ENCODE results near the gene ZMAT5. TPM values are rescaled to one million over a fixed set of nuclear protein-coding genes. Genes with fewer than 3 reads are reported as not detected.

ZMAT5 gene
- 29.0 and 29.9 TPM in 2 replicates for total RNA-seq

GRCh38 chr22:29766632-29767170 lies at the start of gene ZMAT5:
Gene ZMAT5 (minus strand): TSS chr22:29767007. CDS start chr22:29748544, 18,463 bp downstream.
- intact Hi-C loops (cut with micrococcal nuclease), result loop anchor here (1.0 to 10.0 kb wide), 15 partner anchors 15 to 1728 kb away; partner anchors contain the start of genes ASCC2, EWSR1, NF2 and OSM

GRCh38 chr22:29816539-29816938 lies 49.7 kb upstream of the ZMAT5 start:
- intact Hi-C loops (cut with micrococcal nuclease), result no loop called here

- intact Hi-C loops (cut with micrococcal nuclease), result no loop called here
Measured at GRCh38 chr22:29816128-29816527, 49.3 kb upstream of the ZMAT5 start.

- intact Hi-C loops (cut with micrococcal nuclease), result no loop called here
Measured at GRCh38 chr22:29815580-29815979, 48.8 kb upstream of the ZMAT5 start.

GRCh38 chr22:29814003-29814402 lies 47.2 kb upstream of the ZMAT5 start:
- intact Hi-C loops (cut with micrococcal nuclease), result no loop called here

- intact Hi-C loops (cut with micrococcal nuclease), result no loop called here
Measured at GRCh38 chr22:29813563-29813962, 46.8 kb upstream of the ZMAT5 start.

- intact Hi-C loops (cut with micrococcal nuclease), result no loop called here
Measured at GRCh38 chr22:29813126-29813525, 46.3 kb upstream of the ZMAT5 start.

GRCh38 chr22:29811377-29811776 lies 44.6 kb upstream of the ZMAT5 start:
- intact Hi-C loops (cut with micrococcal nuclease), result no loop called here

- intact Hi-C loops (cut with micrococcal nuclease), result no loop called here
Measured at GRCh38 chr22:29810216-29810615, 43.4 kb upstream of the ZMAT5 start.

GRCh38 chr22:29806196-29806595 lies 39.4 kb upstream of the ZMAT5 start:
- intact Hi-C loops (cut with micrococcal nuclease), result no loop called here

GRCh38 chr22:29804985-29805384 lies 38.2 kb upstream of the ZMAT5 start:
- intact Hi-C loops (cut with micrococcal nuclease), result no loop called here

GRCh38 chr22:29803190-29803589 lies 36.4 kb upstream of the ZMAT5 start:
- intact Hi-C loops (cut with micrococcal nuclease), result no loop called here

GRCh38 chr22:29801796-29802195 lies 35.0 kb upstream of the ZMAT5 start:
- intact Hi-C loops (cut with micrococcal nuclease), result no loop called here

- intact Hi-C loops (cut with micrococcal nuclease), result no loop called here
Measured at GRCh38 chr22:29801153-29801552, 34.3 kb upstream of the ZMAT5 start.

GRCh38 chr22:29799217-29799680 lies 32.4 kb upstream of the ZMAT5 start:
- intact Hi-C loops (cut with micrococcal nuclease), result no loop called here

- intact Hi-C loops (cut with micrococcal nuclease), result no loop called here
Measured at GRCh38 chr22:29798801-29799200, 32.0 kb upstream of the ZMAT5 start.

- intact Hi-C loops (cut with micrococcal nuclease), result no loop called here
Measured at GRCh38 chr22:29798318-29798717, 31.5 kb upstream of the ZMAT5 start.

GRCh38 chr22:29797351-29797750 lies 30.5 kb upstream of the ZMAT5 start:
- intact Hi-C loops (cut with micrococcal nuclease), result no loop called here

- intact Hi-C loops (cut with micrococcal nuclease), result no loop called here
Measured at GRCh38 chr22:29795663-29796062, 28.9 kb upstream of the ZMAT5 start.

GRCh38 chr22:29793396-29793795 lies 26.6 kb upstream of the ZMAT5 start:
- intact Hi-C loops (cut with micrococcal nuclease), result no loop called here

GRCh38 chr22:29790061-29790460 lies 23.3 kb upstream of the ZMAT5 start:
- intact Hi-C loops (cut with micrococcal nuclease), result no loop called here

GRCh38 chr22:29788339-29789279 lies 21.8 kb upstream of the ZMAT5 start:
- intact Hi-C loops (cut with micrococcal nuclease), result no loop called here
